Stimulated activated CD4-positive, alpha-beta T cell treated with anti-CD3 and anti-CD28 coated beads, Interleukin-15, amount 100 ng/mL, for 48 hours (primary cell): ENCODE results near the gene PGA5.
"Not testable (repeated sequence)": the region's sequence is repeated elsewhere in the genome, so short reads cannot be mapped to it uniquely, and the experiment has no call there.

Source experiments
- DNase-seq, 2 donors: peaks; one replicate each; pipeline ENCODE4 v3.0.0-alpha.2; 2020; ENCODE audit warnings: low read depth in 2 of 2

PGA5 gene

DNA sequence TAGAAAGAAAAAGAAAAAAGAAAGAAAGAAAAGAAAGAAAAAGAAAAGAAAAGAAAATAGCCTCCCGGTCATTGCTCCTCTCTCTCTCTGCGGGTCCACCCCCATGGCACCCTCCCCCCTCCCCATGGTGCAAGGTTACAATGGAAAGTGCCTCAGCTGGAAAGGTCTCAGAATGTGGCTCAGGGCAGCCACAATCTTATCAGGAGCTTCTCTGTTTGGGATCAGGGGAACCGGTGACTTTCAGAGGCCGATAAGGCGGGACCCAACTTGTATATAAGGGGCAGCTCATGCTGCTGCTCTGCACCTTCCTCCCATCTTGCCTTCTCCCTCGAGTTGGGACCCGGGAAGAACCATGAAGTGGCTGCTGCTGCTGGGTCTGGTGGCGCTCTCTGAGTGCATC lies at the start of gene PGA5:
PGA5 (plus strand) TSS at position 301 of the 400 bp plus-strand sequence; CDS start at position 353, 52 bp downstream.
- DNase-seq: not testable (repeated sequence)

DNA sequence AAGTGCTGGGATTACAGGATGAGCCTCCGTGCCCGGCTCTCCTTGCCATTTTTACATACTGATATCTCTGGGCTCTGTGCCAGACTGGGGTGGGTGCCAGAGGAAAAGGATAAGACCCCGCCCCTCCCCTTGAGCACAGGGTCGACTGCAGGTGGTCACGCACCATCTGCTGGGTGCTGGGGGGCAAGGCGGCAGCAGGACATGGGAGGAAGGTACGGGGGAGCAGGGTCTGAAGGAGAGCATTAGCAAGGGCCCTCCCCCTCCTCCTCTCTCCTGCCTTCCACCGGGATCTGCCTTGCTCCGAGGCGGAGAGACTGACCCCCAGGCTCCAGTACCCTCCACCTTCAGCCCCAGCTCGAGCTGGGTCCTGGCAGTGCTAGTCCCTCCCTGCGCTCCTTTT lies 47.4 kb upstream of the PGA5 start:
- no peak for DNase-seq

DNA sequence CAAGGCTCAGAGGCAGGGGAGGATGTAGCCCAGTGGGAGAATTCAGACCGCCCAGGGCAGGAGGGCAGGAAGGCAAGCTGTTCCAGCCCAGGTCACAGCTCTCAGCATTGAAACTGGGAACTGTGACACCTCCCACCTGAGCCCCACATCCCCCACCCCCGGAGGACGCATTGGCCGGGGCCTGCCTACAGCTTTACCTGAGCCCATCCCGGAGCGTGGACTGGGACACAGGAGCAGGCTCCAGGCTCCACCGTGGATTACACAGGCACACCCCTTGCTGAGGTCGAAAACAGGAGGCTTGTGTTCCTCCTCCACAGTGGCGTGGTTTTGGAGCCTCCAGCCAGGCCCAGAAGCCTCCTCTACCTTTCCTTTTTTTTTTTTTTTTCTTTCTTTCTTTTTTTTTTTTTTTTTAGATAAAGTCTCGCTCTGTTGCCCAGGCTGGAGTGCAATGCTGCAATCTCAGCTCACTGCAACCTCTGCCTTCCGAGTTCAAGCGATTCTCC lies 46.8 kb upstream of the PGA5 start:
- DNase-seq: no peak

DNA sequence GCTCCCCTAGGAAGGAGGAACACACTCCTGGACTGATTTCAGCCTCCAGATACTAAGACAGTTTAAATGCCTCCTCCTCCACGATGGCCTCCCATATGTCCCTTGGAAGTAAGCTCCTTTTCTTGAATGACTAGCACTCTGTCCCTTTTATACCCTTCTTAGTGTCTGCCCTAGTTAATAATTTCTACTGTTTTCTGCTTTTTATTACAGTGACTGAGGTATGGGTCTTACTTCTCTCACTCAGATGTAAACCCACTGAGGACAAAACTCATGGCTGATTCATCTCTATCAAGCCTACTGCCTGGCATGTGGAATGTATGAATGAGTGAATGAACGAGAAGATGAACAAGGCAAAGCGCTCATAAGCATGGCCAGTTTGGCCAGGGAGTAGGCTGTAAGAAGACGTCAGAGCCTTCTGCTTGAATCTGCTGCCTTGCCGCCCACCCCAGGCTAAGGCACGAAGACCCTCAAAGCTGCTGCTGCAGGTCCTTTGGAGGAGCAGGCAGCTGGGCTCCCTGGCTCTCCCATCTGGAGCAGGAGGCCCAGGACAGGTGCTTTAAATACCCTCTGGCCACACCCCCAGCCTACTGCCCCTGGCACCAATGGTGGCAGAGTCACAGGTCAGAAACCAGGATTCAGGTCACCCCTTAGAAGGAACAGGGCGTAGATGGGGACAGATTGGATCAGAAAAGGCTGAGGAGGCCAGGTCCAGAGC lies 45.8 kb upstream of the PGA5 start:
- DNase-seq: no peak

DNA sequence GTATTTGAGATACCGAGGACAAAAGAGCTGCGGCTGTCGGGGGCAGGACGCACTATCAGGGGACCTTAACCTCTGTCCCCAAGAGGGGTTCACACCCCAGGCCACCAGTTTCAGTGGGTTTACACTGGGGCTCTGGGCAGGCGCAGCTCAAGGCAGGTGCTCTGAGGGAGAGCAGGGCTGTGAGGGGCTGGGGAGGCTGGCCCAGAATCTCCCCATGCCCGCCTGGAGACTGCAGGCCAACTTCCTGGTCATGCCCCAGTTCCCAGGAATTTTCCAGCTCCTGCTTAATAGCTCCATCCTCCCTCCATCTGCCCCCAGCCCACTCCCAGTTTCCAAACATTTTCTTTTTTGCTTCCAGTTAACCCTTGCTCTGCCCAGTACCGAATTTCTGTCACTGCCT lies 45.3 kb upstream of the PGA5 start:
- DNase-seq: no peak

DNA sequence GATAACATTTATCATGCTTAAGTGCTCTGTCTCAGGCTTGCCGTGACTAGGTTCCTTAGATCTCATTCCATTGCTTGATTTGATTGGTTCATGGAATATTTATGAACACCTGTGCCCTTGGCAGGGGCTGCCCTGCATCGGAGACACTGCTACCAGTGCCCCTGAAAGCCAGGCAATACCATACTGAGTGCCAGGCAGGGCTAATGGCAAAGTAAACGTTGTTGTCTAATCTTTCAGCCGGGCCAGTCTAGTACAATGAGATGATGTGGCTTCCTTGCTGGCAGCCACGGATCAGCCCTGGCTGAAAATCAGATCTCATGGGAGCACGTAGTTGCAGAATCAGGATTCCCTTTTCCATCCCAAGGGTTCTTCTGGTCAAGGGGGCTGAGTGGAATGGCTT lies 42.6 kb upstream of the PGA5 start:
- no peak for DNase-seq

DNA sequence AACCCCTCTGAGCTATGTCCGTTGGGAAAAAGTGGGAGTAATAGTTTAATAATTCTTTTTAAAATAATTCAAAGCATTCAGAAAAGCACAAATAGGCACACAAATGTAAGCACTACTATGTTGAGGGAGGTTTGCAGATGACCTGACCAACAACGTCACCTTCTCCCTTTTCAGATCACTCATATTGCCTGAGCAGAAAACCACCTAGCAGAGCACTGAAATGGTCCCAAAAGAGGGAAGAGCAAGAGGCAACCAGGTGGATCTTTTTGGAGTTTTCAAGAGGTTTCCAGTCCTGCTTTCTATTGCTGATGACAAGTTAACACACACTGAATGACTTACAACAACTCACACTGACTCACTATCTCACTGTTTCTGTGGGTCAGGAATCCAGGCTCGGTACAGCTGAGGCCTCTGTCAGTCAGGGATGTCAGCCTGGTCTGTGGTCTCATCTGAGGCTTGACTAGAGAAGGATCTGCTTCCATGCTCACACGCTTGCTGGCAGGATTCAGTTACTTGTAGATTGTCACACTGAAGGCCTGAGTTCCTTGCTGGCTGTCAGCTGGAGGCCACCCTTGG lies 41.9 kb upstream of the PGA5 start:
- no peak for DNase-seq

DNA sequence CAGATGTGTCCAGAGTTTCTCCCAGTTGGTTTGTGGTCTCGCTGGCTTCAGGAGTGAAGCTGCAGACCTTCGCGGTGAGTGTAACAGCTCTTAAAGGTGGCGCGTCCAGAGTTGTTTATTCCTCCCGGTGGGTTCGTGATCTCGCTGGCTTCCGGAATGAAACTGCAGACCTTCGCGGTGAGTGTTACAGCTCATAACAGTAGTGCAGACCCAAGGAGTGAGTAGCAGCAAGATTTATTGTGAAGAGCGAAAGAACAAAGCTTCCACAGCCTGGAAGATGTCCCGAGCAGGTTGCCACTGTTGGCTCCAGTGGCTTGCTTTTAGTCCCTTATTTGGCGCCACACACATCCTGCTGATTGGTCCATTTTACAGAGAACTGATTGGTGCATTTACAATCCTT lies 39.5 kb upstream of the PGA5 start:
- no peak for DNase-seq

DNA sequence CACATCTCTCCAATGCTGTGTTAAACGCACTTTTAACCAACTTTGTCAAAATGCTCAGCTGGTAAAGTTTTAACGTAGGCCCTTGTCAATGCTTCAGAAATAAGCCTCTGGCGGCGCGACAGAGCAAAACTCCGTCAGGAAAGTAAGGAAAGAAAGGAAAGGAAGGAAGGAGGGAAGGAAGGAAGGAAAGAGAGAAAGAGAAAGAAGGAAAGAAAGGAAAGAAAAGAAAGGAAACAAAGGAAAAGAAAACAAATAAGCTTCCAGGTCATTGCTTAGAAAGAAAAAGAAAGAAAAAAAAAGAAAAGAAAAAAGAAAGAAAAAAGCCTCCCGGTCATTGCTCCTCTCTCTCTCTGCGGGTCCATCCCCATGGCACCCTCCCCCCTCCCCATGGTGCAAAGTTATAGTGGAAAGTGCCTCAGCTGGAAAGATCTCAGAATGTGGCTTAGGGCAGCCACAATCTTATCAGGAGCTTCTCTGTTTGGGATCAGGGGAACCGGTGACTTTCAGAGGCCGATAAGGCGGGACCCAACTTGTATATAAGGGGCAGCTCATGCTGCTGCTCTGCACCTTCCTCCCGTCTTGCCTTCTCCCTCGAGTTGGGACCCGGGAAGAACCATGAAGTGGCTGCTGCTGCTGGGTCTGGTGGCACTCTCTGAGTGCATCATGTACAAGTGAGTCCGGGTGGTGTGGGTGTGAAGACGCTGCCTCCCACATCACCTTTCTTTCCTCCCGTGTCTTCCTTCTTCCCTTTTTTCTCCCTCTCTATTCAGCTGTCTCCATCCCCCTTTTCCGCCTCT lies 37.8 kb upstream of the PGA5 start, which contains the start of gene PGA3:
PGA3 (plus strand) TSS at position 566 of the 797 bp plus-strand sequence; CDS start at position 616, 50 bp downstream.
- not testable (repeated sequence) for DNase-seq

DNA sequence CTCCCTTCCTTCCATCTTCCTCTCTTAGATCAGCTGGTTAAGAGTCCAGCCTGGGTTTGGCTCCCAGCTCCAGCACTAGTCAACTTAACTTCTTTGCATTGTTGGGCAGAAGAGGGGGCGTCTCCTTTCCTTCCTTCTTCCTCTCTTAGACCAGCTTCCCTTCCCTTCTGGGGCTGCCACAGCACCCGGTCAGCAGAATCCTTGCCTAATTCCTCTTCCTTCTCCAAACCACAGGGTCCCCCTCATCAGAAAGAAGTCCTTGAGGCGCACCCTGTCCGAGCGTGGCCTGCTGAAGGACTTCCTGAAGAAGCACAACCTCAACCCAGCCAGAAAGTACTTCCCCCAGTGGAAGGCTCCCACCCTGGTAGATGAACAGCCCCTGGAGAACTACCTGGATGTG lies 37.1 kb upstream of the PGA5 start:
- not testable (repeated sequence) for DNase-seq

DNA sequence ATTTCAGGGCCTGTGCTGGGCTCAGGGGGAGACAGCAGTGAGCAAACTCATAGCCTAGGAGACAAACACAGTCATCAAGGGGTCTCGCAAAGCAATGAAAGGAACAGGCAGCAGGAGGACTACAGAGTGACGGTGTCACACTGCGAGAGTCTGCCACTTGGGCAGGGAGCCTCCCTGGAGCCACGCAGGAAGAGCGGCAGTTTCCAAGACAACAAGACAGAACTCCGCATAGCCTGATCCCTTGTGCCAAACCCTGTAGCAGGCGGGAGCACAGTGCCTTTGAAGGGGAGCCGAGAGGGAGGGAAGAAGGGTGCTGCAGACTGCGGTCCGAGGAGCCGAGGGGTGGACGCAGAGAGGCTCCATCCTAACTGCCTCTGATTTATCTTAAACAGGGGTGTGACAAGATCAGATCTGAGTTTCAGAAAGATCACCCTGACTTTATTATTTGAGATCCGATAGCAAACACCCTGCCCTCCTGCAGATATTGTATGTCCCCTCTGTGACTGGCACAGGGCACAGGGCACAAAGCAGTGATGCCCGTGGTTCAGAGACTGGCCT lies 36.4 kb upstream of the PGA5 start:
- DNase-seq: not testable (repeated sequence)

DNA sequence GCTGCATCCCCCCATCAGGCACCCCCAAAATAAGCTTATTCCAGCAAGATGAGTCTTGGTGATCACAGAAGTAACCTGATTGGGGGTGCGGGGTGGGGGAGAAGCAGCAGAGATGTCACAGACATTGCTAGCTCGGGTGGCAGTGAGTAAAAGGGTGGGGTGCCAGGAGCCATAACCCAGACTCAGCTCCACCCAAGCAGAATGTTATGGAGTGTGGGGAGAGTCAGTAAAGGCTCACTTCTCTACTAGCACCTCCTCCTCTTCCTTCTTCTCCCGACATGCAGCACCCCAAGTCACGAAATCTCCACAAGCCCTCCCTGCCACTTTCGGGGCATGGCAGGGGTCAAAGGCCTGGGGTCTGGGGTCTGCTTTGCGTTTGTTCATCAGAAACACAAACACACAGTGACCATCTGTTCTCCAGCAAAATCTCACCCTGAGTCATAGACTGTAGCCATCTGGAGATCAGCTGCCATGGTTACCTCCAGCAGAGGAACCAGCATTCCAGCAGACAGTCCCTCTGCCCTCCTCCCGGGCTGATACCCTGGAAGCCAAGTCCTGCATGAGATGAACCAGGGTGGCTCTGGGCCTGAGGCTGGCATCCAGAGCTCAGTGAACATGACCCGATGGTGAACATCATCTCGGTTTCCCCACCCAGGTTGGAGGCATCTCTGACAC lies 33.2 kb upstream of the PGA5 start:
- not testable (repeated sequence) for DNase-seq

DNA sequence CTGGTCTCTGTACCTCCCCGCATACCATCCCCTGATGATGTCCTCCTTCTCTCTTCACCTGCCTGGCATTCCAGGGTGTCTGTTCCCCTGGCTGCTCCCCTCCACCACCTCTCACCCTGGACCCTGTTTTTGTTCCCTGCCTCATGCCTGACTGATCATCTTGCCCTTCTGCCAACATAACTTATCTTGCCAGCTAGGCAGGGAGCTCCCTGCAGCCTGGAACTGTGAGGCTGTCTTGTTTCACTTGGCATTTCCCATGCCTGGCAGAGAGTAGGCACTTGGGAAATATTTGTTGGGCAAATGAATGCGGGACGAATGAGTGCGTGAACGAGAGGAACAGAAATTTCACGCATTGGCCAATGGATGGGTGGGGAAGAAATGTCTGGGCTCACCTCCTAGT lies 30.3 kb upstream of the PGA5 start:
- DNase-seq: not testable (repeated sequence)

DNA sequence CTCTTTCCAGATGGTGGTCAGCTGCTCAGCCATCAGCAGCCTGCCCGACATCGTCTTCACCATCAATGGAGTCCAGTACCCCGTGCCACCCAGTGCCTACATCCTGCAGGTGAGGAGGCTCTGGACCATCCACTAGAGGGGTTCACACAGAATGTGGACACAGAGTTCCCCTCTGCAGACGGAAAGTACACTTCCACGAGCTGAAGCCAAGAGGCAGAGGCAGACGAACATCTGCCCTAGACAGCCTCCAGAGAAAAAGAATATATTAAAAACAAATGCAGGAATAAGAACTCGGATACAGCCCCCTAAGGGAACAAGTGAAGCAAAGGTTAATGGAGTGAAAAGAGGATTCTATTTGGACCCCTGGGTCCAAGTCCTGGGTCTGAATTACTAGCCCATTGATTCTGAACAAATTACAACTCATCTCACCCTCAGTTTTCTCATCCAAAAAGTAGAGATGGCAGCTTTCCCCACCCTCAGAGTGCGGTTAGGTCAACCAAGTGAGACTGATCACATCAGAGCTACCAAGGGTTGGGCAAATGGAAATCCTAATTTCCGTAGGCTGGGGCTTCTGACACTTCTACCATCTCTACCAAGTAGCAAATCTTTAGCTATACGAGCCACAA lies 29.5 kb upstream of the PGA5 start:
- DNase-seq: not testable (repeated sequence)

DNA sequence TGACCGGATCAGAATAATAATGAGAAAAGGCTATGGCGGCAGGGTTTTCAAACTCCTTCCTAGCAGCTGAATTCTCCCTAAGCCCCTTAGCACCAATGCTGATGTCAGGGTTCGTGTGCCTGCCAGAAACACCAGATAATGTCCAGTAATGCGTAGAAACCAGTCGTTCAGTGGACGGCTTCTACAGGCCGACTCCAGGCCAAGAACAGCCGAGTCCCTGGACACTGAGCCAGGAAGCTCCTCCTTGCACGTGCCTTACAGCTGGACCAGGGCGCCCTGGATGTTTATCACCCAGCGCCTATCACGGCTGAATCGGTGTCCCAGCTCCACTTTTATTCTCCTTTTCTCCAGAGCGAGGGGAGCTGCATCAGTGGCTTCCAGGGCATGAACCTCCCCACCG lies 28.8 kb upstream of the PGA5 start:
- DNase-seq: not testable (repeated sequence)

DNA sequence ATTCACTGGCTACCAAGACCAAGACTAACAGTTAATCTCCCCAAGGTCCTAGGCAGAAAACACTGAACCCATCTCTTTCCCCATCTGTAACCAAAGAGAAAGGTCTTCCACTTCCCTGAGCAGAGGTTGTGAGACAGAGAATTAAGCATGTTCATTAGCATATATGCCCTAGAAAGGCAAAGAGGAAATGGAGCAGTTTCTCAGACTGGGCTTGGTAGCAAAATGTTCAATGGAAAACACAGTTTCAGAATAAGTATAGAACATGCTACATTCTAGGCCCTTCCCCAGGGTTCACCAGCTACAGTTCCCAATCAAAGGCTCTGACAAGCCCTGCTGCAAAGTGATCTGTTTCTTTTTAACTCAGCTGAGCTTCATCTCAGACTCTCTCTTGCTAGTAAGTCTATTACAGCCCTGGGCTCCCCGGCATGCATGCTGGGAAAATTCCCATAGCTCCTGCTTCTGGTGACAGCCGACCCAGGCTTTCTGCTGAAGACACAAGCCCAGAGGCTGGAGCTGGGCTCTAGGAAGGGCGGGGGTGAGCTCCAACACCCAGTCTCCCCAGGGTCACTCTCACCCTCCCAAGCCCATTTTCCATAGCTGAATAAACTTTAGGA lies 27.2 kb upstream of the PGA5 start:
- not testable (repeated sequence) for DNase-seq

DNA sequence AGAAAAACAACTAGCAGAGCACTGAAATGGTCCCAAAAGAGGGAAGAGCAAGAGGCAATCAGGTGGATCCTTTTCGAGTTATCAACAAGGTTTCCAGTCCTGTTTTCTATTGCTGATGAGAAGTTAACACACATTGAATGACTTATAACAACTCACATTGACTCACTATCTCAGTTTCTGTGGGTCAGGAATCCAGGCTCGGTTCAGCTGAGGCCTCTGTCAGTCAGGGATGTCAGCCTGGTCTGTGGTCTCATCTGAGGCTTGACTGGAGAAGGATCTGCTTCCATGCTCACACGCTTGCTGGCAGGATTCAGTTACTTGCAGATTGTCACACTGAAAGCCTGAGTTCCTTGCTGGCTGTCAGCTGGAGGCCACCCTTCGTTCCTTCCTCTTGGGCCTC lies 22.7 kb upstream of the PGA5 start:
- DNase-seq: not testable (repeated sequence)

DNA sequence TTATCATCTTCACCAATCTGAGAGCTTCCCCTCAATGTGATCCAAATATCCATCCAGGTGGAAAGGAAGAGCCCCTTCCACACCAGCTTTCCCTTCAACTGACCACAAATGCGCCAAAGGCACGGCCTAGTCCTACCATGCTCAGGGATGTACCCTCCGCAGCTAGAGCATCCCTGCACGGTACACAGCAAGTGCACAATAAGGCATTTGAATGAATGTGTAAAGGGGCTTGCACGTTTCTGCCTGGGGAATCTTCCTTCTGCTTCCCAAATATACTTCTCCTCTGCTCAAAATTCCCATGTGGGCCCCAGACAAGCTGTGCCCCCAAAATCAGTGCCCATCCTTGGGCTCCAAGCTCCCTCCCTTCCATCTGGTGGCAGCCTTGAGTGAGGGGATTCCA lies 22.0 kb upstream of the PGA5 start:
- not testable (repeated sequence) for DNase-seq

DNA sequence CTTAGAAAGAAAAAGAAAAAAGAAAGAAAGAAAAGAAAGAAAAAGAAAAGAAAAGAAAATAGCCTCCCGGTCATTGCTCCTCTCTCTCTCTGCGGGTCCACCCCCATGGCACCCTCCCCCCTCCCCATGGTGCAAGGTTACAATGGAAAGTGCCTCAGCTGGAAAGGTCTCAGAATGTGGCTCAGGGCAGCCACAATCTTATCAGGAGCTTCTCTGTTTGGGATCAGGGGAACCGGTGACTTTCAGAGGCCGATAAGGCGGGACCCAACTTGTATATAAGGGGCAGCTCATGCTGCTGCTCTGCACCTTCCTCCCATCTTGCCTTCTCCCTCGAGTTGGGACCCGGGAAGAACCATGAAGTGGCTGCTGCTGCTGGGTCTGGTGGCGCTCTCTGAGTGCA lies 18.9 kb upstream of the PGA5 start, which contains the start of gene PGA4:
PGA4 (plus strand) TSS at position 301 of the 400 bp plus-strand sequence; CDS start at position 355, 54 bp downstream.
- DNase-seq: not testable (repeated sequence)

DNA sequence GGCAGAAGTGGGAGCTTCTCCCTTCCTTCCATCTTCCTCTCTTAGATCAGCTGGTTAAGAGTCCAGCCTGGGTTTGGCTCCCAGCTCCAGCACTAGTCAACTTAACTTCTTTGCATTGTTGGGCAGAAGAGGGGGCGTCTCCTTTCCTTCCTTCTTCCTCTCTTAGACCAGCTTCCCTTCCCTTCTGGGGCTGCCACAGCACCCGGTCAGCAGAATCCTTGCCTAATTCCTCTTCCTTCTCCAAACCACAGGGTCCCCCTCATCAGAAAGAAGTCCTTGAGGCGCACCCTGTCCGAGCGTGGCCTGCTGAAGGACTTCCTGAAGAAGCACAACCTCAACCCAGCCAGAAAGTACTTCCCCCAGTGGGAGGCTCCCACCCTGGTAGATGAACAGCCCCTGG lies 18.3 kb upstream of the PGA5 start:
- DNase-seq: not testable (repeated sequence)
